Dermis microvascular lymphatic vessel endothelial cell (primary cell): ENCODE results near the gene GGA2. TPM values are rescaled to one million over a fixed set of nuclear protein-coding genes. Genes with fewer than 3 reads are reported as not detected.
"Not testable (repeated sequence)": the region's sequence is repeated elsewhere in the genome, so short reads cannot be mapped to it uniquely, and the experiment has no call there.

Experiments used
- DNase-seq, 2 donors: peaks; one replicate each; pipeline versions ENCODE4 v3.0.0 to v3.0.0-alpha.2; 2010; ENCODE audit warnings: low read depth in 2 of 2
- total RNA-seq: library from RNA; depleted of rRNA; stranded (reverse); fragments of >200 nt; gene quantifications from 2 replicates; pipeline ENCODE4 v1.2.1, GENCODE V29; 2014

Gene GGA2, protein sequence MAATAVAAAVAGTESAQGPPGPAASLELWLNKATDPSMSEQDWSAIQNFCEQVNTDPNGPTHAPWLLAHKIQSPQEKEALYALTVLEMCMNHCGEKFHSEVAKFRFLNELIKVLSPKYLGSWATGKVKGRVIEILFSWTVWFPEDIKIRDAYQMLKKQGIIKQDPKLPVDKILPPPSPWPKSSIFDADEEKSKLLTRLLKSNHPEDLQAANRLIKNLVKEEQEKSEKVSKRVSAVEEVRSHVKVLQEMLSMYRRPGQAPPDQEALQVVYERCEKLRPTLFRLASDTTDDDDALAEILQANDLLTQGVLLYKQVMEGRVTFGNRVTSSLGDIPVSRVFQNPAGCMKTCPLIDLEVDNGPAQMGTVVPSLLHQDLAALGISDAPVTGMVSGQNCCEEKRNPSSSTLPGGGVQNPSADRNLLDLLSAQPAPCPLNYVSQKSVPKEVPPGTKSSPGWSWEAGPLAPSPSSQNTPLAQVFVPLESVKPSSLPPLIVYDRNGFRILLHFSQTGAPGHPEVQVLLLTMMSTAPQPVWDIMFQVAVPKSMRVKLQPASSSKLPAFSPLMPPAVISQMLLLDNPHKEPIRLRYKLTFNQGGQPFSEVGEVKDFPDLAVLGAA
- total RNA-seq: 21.2 and 33.0 TPM in 2 replicates

DNA sequence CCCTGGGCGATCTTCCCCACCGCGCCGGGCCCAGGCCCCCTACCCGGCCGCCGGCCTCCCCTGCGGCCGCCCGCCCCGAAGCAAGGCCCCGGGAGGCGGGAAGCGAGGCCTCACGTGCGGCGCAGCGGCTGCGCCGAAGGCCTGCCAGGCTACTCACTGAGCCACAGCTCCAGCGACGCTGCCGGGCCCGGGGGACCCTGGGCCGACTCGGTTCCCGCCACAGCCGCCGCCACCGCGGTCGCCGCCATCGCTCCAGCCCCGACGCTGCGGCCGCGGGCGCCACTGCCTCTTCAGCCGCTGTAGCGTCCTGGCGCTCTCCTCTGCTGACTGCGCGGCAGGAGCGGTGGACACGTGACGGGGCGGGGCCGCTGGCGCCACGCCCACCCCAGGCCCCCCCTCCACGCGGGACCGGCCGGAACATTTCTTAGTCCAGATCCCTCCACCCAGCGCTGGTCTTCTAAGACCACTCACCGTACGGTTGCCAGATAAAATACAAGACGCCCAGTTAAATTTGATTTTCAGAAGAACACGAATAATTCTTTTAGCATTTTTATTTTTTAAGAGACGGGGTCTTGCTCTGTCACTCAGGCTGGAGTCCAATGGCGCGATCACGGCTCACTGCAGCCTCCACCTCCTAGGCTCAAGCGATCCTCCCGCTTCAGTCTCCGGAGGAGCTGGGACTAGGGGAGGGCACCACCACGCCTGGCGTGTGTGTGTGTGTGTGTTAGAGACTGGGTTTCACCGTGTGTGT, at the start of gene GGA2:
TSS of gene GGA2 (minus strand) at position 331 of the 751 bp plus-strand sequence. CDS start at position 248, 83 bp downstream.
- peak; percentile 58 to 85 for DNase-seq

DNA sequence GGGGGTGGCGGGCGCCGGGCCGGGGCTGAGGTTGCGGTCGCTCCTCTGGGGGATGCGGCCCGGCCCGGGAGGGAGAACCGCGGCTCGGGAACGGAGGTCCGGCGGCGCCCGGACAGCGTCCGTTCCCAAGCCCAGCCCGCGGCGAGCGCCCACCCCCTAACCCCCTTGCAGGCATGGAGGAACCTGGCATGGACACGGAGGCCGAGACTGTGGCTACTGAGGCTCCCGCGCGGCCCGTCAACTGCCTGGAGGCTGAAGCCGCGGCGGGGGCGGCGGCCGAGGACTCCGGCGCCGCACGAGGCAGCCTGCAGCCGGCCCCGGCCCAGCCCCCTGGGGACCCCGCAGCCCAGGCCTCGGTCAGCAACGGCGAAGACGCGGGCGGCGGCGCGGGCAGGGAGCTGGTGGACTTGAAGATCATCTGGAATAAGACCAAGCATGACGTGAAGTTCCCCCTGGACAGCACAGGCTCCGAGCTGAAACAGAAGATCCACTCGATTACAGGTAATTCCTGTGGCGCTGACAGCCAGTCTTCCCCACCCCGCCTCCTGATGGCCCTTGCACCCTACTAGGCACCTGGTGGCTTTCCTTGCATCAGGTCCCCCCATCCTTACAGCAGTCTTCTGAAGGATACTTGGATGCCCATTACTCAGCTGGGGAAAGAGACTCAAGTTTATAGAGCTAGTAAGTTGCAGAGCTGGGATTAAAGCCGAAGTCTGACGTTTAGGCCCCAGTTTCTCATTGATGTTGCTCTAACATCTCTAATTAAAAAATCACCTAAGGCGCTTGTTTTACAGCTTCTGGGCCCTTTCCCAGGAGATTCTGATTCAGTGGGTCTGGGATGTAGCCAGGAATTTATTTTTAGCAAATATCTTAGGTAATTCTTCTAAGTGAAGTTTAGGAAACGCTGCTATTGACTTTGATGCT, 47.7 kb upstream of the GGA2 start:
- peak in 1 of 2 donors; percentile 49 for DNase-seq

DNA sequence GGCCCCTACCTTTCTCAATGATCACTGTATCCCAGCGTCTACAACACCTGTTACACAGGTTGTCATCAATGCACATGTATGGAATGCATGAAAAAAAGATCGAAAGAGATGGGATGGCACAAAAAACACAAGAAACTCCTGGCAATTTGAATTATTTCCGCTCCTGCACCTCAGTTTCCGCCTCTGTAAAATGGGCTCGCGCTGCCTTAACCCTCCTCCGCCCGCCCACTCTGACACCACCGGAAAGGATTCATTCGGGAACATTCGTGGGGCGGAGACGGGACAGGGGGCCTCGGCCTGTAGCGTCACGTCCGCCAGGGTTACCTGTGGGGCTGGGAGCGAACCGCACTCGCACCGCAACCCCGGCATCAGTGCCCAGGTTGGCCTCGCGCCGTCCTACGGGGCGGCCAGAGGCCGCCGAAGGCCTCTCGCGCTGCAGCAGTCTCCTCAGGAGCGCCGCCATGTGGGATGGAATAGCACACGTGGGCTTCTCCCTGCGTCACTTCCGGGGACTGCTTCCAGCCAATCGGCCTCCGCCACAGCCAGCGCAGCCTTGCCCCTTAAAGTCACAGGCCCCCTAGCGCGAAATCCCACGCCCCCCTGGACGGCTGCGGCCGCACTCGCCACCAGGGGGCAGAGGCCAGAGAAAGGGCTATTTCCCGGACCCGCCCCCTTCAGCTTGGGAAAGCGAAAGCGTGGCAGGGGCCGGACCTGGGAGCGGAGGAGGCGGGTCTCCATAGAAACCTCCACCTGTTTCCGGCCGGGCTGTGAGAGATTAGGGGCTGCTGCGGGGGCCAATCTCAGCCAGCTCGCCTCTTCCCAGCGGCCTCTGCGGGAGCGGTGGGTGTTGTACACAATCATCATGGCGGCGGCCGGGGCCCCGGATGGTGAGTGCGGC, 46.8 kb upstream of the GGA2 start, which contains the start of the genes EARS2 and UBFD1:
TSS of gene EARS2 (minus strand) at position 470 of the 898 bp plus-strand sequence. CDS start at position 463, 7 bp downstream.
TSS of gene UBFD1 (plus strand) at position 847 of the 898 bp plus-strand sequence. CDS start at position 863, 16 bp downstream.
- peak; percentile 97 to 99 for DNase-seq

DNA sequence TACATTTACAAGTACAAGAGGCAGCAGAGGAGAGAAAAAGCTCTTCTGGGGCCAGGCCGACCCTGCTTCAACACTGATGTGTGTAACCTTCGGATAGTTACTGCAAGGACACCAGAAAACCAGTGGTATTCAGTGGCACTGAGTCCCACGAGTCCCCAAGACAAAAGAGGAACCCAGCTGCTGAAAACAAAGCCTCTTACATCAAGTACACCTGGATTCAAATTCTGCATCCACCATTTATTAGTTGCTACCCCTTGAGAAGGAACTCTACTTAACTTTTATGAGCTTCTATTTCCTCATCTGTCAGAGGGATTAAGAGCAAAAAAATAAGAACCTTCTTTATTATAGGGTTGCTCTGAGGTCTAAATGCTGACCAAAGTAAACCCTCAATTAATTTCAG, 44.2 kb upstream of the GGA2 start:
- DNase-seq: no peak

DNA sequence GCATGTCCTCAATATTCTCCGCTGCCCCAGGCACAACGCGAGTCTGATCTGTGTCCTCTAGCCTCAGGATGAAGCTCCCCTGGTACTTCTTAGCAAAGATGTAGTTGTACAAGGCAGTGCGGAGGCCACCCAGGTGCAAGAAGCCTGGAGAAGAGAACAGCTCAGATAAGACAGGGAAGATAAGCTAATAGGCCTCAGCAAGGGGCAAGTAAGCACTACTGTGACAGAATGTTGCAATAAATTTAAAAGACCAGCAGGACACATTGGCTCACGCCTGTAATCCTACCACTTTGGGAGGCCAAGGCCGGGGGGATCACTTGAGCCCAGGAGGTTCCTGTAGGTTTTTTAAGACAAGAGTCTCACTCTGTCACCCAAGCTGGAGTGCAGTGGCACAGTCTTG, 41.9 kb upstream of the GGA2 start:
- no peak for DNase-seq

DNA sequence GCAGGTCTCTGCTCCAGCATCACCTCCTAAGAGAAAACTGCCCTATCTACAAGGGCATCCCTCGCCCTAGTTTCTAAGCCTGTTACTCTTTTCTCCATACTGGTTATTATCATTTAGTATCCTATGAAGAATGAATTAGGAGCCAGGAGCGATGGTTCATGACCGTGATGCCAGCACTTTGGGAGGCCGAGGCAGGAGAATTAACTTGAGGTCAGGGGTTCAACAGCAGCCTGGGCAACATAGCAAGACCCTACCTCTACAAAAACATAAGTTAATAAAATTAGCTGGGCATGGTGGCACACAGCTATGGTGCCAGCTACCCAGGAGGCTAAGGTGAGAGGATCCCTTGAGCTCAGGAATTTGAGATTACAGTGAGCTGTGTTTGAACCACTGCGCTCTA, 39.6 kb upstream of the GGA2 start:
- no peak for DNase-seq

DNA sequence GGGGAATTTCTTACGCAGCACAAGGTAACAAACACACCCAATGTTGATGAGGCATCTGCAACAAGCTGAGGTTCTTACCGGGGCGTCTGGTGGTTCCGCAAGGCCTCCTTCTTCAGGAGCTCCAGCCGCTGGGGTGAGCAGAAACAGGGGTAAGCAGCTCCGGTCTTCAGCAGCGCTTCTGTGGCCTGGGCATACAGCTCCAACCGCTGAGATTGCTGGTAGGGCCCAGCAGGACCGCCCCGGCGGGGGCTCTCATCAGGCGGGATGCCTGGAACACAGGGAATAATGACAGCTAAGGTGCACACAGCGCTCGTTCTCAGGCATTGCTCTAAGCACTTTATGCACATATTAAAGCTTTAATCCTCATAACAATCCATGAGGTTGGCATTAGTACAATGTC, 34.1 kb upstream of the GGA2 start:
- no peak for DNase-seq

DNA sequence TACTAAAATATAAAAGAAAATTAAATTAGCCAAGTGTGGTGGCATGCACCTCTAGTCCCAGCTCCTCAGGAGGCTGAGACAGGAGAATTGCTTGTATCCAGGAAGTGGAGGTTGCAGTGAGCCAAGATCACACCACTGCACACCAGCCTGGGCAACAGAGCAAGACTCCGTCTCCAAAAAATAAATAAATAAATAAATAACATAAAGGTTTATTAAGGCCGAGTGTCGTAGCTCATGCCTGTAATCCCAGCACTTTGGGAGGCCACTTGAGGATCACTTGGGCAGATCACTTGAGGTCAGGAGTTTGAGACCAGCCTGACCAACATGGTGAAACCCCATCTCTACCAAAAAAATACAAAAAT, 30.5 kb upstream of the GGA2 start:
- DNase-seq: not testable (repeated sequence)

DNA sequence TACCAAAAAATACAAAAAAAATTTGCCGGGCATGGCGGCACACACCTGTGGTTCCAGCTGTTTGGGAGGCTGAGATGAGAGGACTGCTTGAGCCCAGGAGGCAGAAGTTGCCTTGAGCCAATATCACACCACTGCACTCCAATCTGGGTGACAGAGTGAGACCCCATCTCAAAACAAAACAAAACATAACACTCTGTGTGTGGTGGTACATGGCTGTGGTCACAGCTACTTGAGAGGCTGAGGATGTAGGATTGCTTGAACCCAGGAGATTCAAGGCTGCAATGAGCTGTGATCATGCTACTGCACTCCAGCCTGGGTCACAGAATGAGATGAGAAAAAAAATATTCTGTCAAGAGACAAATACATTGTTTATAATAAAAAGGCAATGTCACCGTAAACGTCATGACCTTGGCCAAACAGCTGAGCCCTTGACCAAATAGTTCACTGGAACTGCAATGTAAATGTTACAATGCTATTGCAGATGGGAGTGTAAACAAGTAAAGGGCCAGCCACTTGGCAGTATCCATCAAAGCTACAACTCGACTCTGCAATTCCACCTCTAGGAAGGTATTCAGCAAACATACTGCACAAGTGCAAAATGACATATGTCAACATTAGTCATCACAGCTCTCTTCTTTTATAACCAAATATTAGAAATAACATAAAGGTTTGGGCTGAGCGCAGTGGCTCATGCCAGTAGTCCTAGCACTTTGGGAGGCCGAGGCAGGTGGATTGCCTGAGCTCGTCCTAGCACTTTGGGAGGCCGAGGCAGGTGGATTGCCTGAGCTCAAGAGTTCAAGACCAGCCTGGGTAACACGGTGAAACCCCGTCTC, 29.9 kb upstream of the GGA2 start:
- DNase-seq: no peak

DNA sequence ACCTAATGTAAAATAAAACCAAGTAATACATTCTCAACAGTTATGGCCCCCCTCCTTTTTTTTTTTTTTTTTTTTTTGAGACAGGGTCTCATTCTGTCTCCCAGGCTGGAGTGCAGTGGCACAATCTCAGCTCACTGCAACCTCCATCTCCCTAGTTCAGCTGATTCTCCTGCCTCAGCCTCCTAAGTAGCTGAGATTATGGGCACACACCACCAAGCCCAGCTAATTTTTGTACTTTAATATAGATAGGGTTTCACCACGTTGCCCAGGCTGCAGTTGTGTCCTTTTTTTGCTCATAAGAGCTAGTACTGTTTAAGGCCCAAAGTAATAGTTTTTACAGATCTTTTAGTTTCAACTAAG, 28.6 kb upstream of the GGA2 start:
- DNase-seq: no peak

DNA sequence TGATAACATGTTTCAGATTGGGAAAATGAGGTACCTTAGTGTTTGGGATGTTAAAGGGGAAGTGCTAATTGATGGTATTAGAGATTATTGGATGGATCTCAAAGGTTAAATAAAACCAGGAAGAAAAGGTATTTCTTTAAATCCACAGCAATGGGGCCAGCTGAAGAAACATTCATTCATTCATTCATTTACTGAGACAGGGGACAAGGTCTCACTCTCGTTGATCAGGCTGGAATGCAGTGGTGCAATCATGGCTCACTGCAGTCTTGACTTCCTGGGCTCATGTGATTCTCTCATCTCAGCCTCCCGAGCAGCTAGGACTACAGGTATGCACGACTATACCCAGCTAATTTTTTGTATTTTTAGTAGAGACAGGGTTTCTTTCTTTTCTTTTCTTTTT, 27.1 kb upstream of the GGA2 start:
- DNase-seq: no peak

DNA sequence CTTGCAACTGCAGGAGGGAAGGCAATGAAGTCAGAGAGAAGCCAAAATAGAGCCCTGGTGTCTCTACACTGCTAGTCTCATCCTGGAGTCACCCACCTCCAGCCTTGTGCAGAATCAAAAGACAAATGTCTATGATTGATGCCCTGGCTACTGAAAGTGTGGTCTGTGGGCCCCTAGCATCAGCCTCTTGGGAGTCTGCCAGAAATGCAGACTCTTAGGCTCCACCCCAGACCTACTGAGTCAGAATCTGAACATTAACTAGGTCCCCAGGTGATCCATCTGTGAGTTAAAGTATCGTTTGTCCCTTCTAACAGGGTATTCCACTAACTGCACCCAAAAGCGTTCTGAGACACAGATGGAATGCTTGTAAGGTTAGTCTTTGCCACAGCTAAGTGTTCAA, 25.6 kb upstream of the GGA2 start:
- DNase-seq: no peak

DNA sequence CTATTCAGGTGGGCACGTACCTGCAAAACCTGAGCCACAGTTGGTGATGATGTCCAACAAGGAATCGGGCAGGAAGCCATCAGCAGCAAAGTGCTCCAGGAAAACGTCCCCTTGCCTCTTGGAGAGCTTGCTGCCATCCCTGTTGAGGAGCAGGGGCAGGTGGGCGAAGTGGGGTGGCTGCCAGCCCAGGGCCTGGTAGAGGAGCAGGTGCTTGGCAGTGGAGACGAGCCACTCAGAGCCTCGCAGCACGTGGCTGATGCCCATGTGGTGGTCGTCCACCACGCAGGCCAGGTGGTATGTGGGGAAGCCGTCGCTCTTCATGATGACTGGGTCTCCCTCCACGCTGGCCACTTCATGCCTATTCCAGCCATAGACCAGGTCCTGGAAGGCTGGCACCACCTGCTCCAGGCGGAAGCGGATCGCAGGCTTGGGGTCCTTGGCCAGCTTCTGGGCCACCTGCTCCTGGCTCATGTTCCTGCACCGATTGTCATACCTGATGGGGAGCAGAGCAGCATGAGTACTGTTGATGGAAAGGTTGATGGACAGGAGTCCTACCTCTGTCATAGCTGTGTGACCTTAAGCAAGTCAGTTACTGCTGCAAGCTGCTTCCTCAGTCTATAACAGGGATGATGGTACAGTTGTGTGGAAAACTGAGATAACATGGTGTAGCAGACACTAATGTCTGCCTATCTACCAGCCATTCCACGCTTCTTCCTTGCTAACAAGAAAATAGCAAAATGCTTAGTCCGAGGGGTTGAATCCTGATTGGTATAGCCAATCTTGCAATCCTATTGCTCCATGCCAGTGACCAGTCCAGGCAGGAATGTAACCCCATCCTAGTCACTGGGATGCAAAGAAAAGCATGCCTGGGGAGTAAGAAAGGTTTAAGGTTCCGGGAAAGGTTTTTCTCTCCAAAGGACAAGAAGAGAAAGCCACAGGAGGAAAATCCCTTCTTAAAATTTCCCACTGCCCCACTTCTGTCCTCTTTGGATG, 24.9 kb upstream of the GGA2 start:
- DNase-seq: no peak

DNA sequence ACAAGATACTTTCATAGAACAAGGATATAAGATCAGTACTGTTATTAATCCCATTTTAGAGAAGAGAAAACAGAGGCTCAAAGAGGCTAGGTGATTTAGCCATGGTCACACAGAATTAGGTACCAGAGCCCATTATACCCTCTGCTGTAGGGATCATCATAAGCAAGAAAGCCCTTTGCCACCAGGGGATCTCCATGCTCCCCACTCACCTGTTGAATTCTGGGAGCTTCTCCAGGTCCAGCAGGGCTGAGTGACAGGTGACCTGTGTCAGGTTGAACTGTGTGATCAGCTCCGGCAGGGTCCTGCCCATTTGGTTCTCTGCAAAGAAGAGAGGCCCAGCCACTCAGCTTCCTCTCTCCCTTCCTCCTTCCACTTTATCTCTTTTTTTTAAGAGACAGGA, 22.2 kb upstream of the GGA2 start:
- no peak for DNase-seq

DNA sequence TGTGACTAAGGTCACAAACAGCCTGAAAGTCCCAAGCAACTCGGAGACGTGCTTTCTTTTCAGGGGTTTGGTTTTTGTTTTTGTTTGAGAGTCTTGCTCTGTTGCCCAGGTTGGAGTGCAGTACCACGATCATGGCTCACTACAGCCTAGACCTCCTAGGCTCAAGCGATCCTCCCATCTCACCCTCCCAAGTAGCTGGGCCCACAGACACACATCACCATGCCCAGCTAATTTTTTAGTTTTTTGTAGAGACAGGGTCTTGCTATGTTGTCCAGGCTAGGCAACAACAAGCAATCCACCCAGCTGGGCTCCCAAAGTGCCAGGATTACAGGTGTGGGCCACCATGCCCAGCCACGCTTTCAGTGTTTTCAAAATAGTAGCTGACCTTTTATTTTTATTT, 19.8 kb upstream of the GGA2 start:
- DNase-seq: no peak

DNA sequence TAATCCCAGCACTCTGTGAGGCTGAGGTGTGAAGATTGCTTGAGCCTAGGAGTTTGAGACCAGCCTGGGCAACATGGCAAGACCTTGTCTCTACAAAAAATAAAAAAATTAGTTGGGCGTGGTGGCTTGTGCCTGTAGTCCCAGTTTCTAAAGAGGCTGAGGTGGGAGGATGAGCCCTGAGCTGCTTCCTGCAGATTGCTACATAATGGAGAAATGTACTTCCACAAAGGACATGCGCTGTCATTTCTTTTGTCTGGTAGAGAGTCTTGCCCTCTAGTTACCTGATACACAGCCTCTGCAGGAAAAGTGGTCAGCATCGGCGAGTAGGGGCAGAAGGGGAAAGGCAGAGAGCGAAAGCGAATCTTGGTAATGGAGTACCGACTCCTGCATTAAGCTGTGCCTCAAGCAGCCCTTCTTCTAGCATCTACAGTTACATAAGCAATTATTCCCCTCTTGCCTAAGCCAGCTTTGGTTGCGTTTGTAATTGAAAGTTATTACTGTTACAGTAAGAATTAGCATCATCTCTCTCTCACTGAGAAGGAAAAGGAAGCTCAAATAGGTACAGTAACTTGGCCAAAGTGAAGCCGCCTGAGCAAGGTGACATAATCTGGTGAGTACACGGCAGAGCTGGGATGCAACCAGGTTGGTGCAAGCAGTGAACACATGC, 18.5 kb upstream of the GGA2 start:
- DNase-seq: no peak

DNA sequence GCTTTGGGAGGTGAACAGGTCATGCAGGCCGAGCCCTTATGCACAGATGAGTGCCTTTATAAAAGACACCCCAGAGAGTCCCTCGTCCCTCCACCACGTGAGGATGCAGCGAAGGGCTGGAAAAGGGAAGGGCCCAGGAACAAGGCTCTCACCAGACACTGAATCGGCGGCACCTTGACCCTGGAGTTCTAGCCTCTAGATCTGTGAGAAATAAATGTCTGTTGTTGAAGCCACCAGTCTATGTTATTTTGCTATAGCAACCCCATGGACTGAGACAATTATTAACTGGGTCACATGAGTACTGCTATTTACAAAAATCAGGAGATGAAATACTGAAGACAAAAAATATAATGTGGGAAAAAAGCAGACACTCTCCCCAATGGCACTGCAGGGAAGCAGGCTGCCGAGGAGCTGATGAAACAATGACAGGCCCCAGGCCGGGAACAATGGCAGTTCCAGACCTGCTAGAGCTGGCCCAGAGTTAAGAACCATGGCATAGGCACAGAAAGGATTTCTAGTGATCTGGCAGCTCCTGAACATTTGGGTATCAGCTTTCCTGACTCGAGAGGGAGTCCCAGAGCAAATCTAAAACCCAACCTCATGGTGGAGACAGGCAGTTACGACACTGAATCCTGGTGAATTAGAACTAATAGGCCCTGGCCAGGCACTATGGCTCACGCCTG, 17.8 kb upstream of the GGA2 start:
- DNase-seq: no peak
